Measurements from ENCODE around the gene SLA2.
A peak's percentile ranks its signal among the peaks of the same experiment; 100 is the strongest.

SLA2 gene

DNA sequence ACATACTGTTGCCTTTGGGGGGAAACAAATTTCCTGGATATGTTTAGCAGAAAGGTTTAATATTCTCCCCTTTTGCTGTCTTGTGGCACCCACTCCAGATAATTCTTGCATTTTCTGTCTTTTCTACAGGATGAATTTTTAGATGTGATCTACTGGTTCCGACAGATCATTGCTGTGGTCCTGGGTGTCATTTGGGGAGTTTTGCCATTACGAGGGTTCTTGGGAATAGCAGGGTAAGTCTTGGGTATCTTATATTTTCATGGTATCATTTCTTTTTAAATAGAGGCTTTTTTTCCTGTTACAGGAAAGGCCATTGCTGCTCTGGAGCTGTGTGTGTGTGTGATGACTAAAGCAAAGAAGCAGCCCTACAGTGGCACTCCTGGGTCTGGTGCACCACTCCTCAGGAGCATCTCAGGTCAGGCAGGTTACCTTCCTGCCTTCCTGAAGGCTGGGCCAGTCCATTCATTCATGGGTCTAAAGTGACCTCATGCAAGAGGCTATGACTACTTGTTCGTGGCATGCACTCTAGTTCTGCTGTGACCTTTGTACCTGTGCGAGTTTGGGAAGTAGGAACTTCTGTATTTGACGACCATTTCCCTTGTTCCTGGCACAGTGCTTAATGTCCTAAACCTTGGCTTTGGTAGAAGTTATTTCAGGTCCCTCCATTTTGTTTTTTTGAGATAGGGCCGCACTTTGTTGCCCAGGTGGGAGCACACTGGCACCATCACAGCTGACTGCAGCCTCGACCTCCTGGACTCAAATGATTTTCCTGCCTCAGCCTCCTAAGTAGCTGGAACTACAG lies 38.2 kb downstream of the SLA2 start:
- DNase-seq (ENCODE audit: low read depth): no peak

DNA sequence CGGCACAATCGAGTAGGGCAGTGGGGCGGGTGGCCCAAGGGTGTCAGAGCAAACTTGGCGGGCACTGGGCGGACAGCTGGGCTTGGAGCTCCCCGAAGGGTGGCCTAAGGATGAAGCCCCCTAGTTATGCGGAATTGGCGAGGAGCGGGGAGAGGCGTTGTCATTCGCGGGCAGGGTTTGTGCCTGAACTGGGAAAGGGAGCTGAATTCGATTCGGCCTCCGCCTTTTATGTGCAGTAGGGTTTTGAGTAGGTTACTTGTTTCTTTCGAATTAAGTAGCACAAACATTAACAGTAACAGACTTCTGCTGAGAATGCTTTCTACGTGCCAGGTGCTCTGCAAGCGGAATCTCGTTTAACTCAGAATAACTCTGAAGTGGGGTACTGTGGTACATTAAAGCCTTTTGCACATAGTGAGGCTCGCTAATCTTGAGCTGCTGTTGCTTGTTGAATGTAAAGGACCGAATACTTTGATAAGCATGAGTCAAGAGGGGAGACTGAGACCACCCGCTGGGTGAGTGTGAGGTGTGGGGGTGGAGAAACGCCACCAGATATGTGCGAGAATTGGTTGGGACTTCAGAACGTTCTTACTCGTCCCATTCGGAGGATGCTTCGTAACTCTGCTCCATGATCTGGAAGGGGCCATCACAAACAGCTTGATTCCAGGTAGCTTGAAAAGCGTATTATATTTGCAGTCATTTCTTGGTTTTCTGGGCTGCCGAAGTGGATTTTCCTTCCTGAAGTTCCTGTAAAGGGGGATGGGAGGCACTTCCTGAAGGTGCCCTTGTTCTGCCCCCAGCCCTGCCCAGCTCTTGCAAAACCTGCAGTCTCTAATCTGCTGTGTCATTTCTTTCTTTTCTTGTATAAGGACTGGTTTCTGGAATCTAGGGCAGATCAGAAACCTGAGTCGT lies 39.6 kb downstream of the SLA2 start:
- DNase-seq (ENCODE audit: low read depth): no peak

- DNase-seq (ENCODE audit: low read depth): peak; percentile 99
These were observed 40.4 kb downstream of the SLA2 start, which contains the start of gene RAB5IF for GRCh38 chr20:36605399-36606157. Gene RAB5IF, plus strand, starts transcription at chr20:36605779. Its CDS starts 173 bp downstream, at chr20:36605952.

GRCh38 chr20:36604952-36605398 lies 41.0 kb downstream of the SLA2 start:
- DNase-seq (ENCODE audit: low read depth): peak; percentile 20

DNA sequence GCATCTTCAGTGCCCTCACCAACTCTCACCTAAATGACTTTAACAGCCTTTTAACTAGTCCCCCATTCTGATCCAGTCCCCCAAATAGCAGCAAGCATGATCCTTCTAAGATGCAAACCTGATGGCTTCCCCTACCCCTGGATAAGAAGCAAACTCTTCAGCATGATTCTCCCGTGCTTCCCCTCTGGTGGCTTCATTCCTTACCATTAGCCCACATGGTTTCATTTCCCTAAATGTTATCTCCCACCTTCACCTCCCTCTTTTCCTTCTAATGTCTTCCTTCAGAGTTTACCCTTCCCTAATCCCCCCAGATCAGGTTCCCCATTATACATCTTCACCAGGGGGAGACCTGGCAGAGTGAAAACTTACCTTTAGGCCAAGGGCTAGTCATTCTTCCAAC lies 44.5 kb downstream of the SLA2 start:
- no peak for DNase-seq (ENCODE audit: low read depth)

- no peak for DNase-seq (ENCODE audit: low read depth)
These were observed 46.1 kb downstream of the SLA2 start for GRCh38 chr20:36599912-36600345.

- DNase-seq (ENCODE audit: low read depth): no peak
These were observed 52.6 kb downstream of the SLA2 start for GRCh38 chr20:36593347-36593929.

GRCh38 chr20:36591854-36592641 lies 53.9 kb downstream of the SLA2 start:
- peak; percentile 46 for DNase-seq (ENCODE audit: low read depth)

DNA sequence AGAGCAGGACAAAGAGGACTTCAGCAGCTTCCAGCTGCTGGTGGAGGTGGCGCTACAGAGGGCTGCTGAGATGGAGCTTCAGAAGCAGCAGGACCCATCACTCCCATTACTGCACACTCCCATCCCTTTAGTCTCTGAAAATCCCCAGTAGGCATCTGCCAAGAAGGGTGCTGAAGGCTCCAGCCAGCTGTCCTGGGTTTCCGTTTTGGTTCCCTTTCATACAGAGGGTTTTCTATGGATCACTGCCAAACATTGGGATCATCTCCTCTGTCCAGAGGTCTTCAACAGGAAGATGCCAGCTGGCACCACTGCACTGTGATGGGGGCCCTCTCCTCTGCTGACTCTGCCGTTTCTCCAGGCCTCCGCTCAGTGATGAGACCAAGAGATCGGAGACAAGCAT lies 54.7 kb downstream of the SLA2 start:
- no peak for DNase-seq (ENCODE audit: low read depth)

GRCh38 chr20:36587388-36588070 lies 58.5 kb downstream of the SLA2 start:
- no peak for DNase-seq (ENCODE audit: low read depth)

GRCh38 chr20:36585410-36586125 lies 60.4 kb downstream of the SLA2 start:
- DNase-seq (ENCODE audit: low read depth): no peak

- DNase-seq (ENCODE audit: low read depth): no peak
These were observed 61.9 kb downstream of the SLA2 start for GRCh38 chr20:36584018-36584481.

DNA sequence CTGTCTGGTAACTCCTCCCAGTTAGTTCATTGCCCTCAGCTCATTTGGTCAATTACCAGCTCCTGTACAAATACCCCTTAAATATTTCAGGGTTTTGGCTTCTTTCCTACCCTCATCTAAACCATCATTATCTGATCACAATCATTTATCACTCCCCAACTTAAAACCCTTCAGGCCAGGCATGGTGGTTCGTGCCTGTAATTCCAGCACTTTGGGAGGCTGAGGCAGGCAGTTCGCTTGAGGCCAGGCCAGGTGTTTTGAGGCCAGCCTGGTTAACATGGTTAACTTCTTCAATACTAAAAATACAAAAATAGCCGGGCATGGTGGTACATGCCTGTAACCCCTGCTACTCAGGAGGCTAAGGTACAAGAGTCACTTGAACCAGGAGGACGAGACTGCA lies 63.2 kb downstream of the SLA2 start:
- no peak for DNase-seq (ENCODE audit: low read depth)

DNA sequence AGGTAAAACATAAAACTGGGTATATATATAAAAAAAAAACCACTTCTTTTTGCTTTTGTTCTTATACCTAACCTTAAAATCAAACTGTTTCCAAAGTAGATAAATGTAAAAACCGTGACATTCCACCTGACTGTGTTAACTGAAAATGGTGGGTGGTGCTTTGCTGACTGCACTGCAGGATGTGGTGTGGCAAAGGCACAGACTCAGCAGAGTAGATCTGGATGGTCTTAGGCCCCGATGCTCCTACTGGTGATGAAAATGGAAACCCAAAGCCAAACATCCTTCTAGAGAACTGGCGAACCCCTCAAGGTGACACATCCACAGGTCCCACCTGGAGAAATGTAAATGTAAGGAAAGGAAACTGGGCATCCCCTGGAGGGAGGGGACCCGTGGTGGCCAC lies 63.7 kb downstream of the SLA2 start:
- DNase-seq (ENCODE audit: low read depth): no peak

DNA sequence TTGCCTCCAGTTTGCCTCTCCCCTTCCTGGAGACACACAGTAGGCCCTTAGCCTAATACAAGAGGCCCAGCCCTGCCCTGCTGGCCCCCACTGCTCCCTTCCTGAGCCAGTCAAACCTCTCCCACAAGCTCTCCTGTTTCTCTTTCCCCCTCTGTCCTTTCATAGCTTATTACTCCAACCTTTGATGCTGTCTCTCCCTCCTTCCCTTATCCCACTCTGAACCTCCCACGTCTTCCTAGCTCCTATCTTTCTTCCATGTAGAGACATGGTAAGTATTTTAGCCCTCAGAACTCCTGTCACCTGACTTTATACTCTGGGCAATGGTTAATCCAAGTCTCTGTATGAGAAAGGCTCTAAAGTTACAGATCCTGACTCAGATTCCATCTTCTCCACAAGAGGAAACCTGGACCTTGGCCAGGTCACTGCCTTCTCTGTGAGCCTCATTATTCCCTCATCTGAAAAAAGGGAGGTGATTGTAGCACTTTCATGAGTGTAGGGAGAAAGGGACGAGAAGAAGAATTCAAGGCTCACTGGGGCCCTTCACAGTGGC lies 65.9 kb downstream of the SLA2 start:
- no peak for DNase-seq (ENCODE audit: low read depth)

DNA sequence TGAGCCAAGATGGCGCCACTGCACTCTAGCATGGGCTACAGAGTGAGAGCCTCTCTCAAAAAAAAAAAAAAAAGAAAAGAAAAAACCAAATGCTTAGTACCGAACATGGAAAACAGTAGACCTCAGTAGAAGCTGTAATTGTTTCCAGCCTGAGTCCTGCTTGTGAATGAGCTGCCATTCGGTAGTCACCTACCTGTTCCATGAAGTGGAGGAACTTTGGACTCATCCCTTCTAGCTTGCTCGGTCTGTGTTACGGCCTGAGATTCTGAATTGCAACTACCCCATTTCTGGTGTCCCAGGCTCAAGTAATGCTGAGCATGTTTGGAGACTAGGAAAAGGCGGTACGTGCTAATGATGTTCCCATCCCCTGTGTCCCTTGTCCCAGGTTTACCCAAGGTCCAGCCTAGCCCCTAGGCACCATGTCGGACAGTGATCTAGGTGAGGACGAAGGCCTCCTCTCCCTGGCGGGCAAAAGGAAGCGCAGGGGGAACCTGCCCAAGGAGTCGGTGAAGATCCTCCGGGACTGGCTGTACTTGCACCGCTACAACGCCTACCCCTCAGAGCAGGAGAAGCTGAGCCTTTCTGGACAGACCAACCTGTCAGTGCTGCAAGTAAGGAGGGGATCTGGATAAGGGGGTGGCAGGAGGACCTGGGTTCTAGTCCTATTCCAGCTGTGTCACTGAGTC lies 67.5 kb downstream of the SLA2 start:
- no peak for DNase-seq (ENCODE audit: low read depth)

DNA sequence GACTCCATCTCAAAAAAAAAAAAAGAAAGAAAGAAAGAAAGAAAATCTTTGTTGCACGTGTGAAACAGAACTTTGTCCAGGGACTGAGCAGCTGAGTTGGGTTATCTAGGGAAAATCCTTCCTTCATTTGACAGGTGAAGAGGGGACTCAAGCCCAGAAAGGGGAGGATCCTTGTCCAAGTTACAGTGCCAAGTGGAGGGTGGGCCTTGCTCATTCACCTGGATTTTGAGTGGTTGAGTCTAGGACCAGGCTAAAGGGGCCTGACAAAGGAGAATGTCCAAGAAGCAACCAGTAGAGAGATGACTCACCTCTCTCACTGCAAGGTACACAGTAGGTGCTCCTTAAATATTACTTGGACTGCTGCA lies 69.9 kb downstream of the SLA2 start:
- no peak for DNase-seq (ENCODE audit: low read depth)

GRCh38 chr20:36574366-36575135 lies 71.4 kb downstream of the SLA2 start:
- DNase-seq (ENCODE audit: low read depth): peak; percentile 28
